Heart left ventricle (tissue), 16 donors: ENCODE data around the gene KCNH1. TPM values are rescaled to one million over a fixed set of nuclear protein-coding genes. Genes with fewer than 3 reads are reported as not detected.

Source experiments
- ATAC-seq, 4 donors: fragments of 200-7000 bp; cut with Tn5 transposase; one replicate each; pipeline ENCODE4 v1.9.1; 2020 to 2022; ENCODE audit warnings: moderate library complexity in 4 of 4, mild to moderate bottlenecking in 3 of 4, moderate number of reproducible peaks in 1 of 4
- DNase-seq, 5 donors: peaks; one replicate each; pipeline ENCODE4 v3.0.0-alpha.2; 2020
- H3K27ac ChIP-seq, 12 donors: fragments of 200-600 bp; sonication (generic) in 4 of 12; one replicate each; pipeline versions ENCODE4 v1.5.0 to v1.8.0; 2016 to 2022; ENCODE audit warnings: mild to moderate bottlenecking in 2 of 12
- H3K27me3 ChIP-seq, 9 donors: fragments of 200-600 bp; sonication (generic) in 2 of 9; one replicate each; pipeline versions ENCODE4 v1.5.1 to v1.8.0; 2016 to 2022; ENCODE audit warnings: mild to moderate bottlenecking in 3 of 9
- H3K36me3 ChIP-seq, 9 donors: fragments of 200-600 bp; sonication (generic) in 2 of 9; one replicate each; pipeline versions ENCODE4 v1.5.0 to v1.8.0; 2018 to 2022; ENCODE audit warnings: mild to moderate bottlenecking in 2 of 9
- H3K4me1 ChIP-seq, 12 donors: fragments of 200-600 bp; sonication (generic) in 4 of 12; one replicate each; pipeline versions ENCODE4 v1.5.0 to v1.8.0; 2016 to 2022; ENCODE audit warnings: mild to moderate bottlenecking in 3 of 12
- H3K4me3 ChIP-seq, 12 donors: fragments of 200-600 bp; sonication (generic) in 4 of 12; one replicate each; pipeline versions ENCODE4 v1.5.0 to v1.8.0; 2017 to 2022; ENCODE audit warnings: mild to moderate bottlenecking in 9 of 12, moderate library complexity in 4 of 12
- H3K9me3 ChIP-seq, 12 donors: fragments of 200-600 bp; sonication (generic) in 4 of 12; one replicate each; pipeline versions ENCODE4 v1.5.0 to v1.8.0; 2016 to 2022; ENCODE audit warnings: mild to moderate bottlenecking in 1 of 12
- CTCF ChIP-seq, 12 donors: fragments of 200-600 bp; sonication (generic) in 4 of 12; IDR thresholded peaks; one replicate each; pipeline versions ENCODE4 v1.5.0 to v1.8.0; 2018 to 2022; ENCODE audit warnings: antibody characterized with exemption in 12 of 12, mild to moderate bottlenecking in 5 of 12
- POLR2A ChIP-seq, 2 donors: fragments of 450-650 bp; IDR thresholded peaks; one replicate each; pipeline ENCODE4 v1.6.1; 2017; ENCODE audit warnings: antibody characterized with exemption in 2 of 2, mild to moderate bottlenecking in 2 of 2, moderate library complexity in 2 of 2
- WGBS, 4 donors: extraction: QIAGEN DNeasy Blood & Tissue Kit in 2 of 4; methylation state at CpG; one replicate each; pipeline versions ENCODE4 v1.1.5 to v1.1.7; 2013 to 2018; 5-methylcytosine and 5-hydroxymethylcytosine counted together
- intact Hi-C, 10 donors: fragments of 100-400 bp; cut with DNase I; formaldehyde crosslinking; loops; one replicate each; pipeline versions ENCODE4 v1.11.1 to v1.14.2; 2022
- polyA plus RNA-seq, 2 donors: library from polyadenylated mRNA; stranded (reverse); fragments of 200-250 nt; gene quantifications; one replicate each; pipeline ENCODE4 v1.2.3, GENCODE V29; 2013
- total RNA-seq, 9 donors: library from RNA; depleted of rRNA in 2 of 9; stranded (reverse); fragments of >200 nt in 2 of 9; fragmentation: NEBNext Ultra II Directional in 3 of 9; extraction: Animal tissue kit (Norgen Biotek cat#: 25700) in 3 of 9; gene quantifications; one replicate each; pipeline versions ENCODE4 v1.1.0 to v1.2.4, GENCODE V29; 2016 to 2023
- donor health status: ischemic (EF 13 %, LVEDD 7.1; RV severe dilation, severe dysfunction).
- donor health status: healthy with polysubstance abuse.
- donor health status: DM: no; HTN: yes; CAD: no.
- donor health status: DM: no; HTN: no; CAD: no.
- donor health status: ischemic (EF 25% LVEDD 6.9; RV normal size, moderate dysfunction).
- donor health status: ischemic (EF 25% LVEDD 5.7; RV mildly dilated, moderate dysfunction).
- donor health status: healthy.
- donor health status: DM: yes; HTN: yes; CAD: no.
- donor health status: ischemic (EF 35%, LVEDD 5.7; RV mildly dilated, moderate dysfunction).
- donor health status: nonischemic (EF 11% LVEDD 7.7; RV severe dilation, severe dysfunction).
- donor health status: DM: yes; HTN: yes; CAD: no.
- donor health status: PGD.
- donor health status: ischemic (EF 29% LVEDD 5.4; RV normal size, mild dysfunction).
- donor health status: nonischemic (EF 23%, LVEDD 6.1; RV moderate dilation, normal function).

KCNH1 gene
- total and polyA plus RNA-seq, 11 donors, result 0.03 TPM; not detected in 10

- ATAC-seq (no peak), DNase-seq (no peak)
- H3K27me3 ChIP-seq, result no peaks in the 10 kb centered on the region
- H3K4me3 ChIP-seq, result no peak overlapping the region
- intact Hi-C loops, result no loop called here
- H3K36me3 ChIP-seq, result no peaks in the 10 kb centered on the region
- TF ChIP-seq POLR2A (IDR thresholded peaks at IDR 0.05) (no peak), CTCF (IDR thresholded peaks at IDR 0.05) (no peak)
- no peak overlapping the region for H3K27ac ChIP-seq
- WGBS, 4 donors, result 86 to 90% (median 88%) methylated on average over 5 of the region's 5 CpGs
- no peaks in the 10 kb centered on the region for H3K4me1 ChIP-seq
- no peaks in the 10 kb centered on the region for H3K9me3 ChIP-seq
These were observed 41.0 kb downstream of the KCNH1 start for GRCh38 chr1:211092955-211093354.

DNA sequence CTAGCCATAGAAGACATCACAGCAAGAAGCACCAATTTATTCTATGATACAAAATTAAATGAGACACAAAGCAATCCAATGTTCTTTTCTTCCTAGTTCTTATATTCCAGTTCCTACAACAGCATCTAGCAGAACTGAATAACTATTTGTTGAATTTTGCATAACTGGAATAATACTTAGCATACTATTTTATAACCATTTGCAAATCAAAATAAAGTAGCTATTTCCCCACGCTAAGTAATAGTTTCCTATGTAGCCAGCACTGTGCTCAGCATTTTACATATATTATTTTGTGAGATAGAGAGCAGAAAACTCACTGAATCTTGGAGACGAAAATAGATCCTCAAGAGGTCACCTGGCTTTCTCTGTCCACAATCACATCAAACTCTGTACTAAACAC is 42.1 kb downstream of the KCNH1 start:
- TF ChIP-seq POLR2A (IDR thresholded peaks at IDR 0.05) (no peak), CTCF (IDR thresholded peaks at IDR 0.05) (no peak)
- ATAC-seq, result no peak
- H3K4me1 ChIP-seq, result no peaks in the 10 kb centered on the region
- H3K4me3 ChIP-seq, result no peak overlapping the region
- DNase-seq, result no peak
- WGBS, 4 donors, result 47 to 67% (median 52%) methylated on average over 2 of the region's 2 CpGs
- no peaks in the 10 kb centered on the region for H3K9me3 ChIP-seq
- no peaks in the 10 kb centered on the region for H3K27me3 ChIP-seq
- H3K36me3 ChIP-seq, result no peaks in the 10 kb centered on the region
- intact Hi-C loops, result no loop called here
- no peak overlapping the region for H3K27ac ChIP-seq

GRCh38 chr1:211089536-211089935 is 44.4 kb downstream of the KCNH1 start:
- no peak for DNase-seq
- 31 to 70% (median 64%) methylated on average over 2 of the region's 2 CpGs for WGBS, 4 donors
- intact Hi-C loops, result no loop called here
- Histone ChIP-seq H3K4me1 (no peaks in the 10 kb centered on the region), H3K36me3 (no peaks in the 10 kb centered on the region), H3K27ac (no peak overlapping the region), H3K27me3 (no peaks in the 10 kb centered on the region), H3K4me3 (no peak overlapping the region), H3K9me3 (no peaks in the 10 kb centered on the region)
- ATAC-seq, result no peak
- no peak for TF ChIP-seq CTCF (IDR thresholded peaks at IDR 0.05)
- TF ChIP-seq POLR2A (IDR thresholded peaks at IDR 0.05), result no peak

GRCh38 chr1:211088156-211088555 is 45.8 kb downstream of the KCNH1 start:
- Histone ChIP-seq H3K9me3 (no peaks in the 10 kb centered on the region), H3K27ac (no peak overlapping the region), H3K36me3 (no peaks in the 10 kb centered on the region), H3K27me3 (no peaks in the 10 kb centered on the region), H3K4me1 (no peaks in the 10 kb centered on the region), H3K4me3 (no peak overlapping the region)
- DNase-seq, result no peak
- TF ChIP-seq POLR2A (IDR thresholded peaks at IDR 0.05) (no peak), CTCF (IDR thresholded peaks at IDR 0.05) (no peak)
- intact Hi-C loops, result no loop called here
- 83 to 95% (median 90%) methylated on average over 1 of the region's 1 CpG for WGBS, 4 donors
- no peak for ATAC-seq
